NCI-H1694 (cell line): ENCODE measurements around the gene SLC2A4RG.

Source experiments
- DNase-seq: peaks from one replicate; lab custom pipeline; 2025; lab: John Stamatoyannopoulos, UW

SLC2A4RG gene, protein sequence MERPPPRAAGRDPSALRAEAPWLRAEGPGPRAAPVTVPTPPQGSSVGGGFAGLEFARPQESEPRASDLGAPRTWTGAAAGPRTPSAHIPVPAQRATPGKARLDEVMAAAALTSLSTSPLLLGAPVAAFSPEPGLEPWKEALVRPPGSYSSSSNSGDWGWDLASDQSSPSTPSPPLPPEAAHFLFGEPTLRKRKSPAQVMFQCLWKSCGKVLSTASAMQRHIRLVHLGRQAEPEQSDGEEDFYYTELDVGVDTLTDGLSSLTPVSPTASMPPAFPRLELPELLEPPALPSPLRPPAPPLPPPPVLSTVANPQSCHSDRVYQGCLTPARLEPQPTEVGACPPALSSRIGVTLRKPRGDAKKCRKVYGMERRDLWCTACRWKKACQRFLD

DNA sequence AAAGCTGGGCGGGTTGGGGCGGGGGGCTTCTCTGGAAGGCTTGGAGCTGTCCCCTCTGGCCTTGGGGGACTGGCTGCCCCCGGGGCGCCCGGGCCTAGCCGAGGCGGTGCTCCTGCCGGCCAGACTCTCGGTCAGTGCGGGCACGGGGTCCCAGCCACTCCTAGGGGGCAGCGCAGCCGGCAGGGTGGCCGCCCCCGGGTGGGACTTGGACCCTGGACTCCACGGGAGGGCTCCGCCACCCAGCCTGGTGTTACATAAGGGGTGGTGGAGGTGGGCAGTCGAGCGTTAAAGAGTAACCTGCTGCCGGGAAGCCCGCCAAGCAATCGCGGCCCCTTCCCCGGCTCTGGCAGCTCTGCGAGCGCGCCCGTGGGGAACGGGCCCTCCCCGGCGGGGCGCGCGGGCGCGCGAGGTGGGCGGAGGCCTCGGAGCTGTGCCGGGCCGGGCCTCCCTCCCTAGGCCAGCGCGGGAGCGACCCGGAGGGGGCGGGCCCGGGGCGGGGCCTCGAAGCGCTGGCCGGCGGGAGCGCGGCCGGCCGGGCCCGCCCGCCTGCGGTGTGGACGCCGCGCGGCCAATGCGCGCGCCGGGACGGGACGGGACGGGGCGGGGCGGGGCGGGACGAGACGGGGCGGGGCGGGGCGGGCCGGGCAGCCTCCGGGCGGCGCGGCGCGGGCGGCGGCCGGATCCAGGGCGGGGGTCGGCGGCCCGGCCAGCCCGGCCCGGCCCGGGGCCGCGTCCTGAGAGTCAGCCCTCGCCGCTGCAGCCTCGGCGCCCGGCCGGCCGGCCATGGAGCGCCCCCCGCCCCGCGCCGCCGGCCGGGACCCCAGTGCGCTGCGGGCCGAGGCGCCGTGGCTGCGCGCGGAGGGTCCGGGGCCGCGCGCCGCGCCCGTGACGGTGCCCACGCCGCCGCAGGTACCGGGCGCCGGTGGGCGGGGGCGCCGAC, at the start of gene SLC2A4RG:
TSS of gene SLC2A4RG (plus strand) at position 647 of the 940 bp plus-strand sequence. CDS start at position 784, 137 bp downstream.
- peak; percentile 16 for DNase-seq

DNA sequence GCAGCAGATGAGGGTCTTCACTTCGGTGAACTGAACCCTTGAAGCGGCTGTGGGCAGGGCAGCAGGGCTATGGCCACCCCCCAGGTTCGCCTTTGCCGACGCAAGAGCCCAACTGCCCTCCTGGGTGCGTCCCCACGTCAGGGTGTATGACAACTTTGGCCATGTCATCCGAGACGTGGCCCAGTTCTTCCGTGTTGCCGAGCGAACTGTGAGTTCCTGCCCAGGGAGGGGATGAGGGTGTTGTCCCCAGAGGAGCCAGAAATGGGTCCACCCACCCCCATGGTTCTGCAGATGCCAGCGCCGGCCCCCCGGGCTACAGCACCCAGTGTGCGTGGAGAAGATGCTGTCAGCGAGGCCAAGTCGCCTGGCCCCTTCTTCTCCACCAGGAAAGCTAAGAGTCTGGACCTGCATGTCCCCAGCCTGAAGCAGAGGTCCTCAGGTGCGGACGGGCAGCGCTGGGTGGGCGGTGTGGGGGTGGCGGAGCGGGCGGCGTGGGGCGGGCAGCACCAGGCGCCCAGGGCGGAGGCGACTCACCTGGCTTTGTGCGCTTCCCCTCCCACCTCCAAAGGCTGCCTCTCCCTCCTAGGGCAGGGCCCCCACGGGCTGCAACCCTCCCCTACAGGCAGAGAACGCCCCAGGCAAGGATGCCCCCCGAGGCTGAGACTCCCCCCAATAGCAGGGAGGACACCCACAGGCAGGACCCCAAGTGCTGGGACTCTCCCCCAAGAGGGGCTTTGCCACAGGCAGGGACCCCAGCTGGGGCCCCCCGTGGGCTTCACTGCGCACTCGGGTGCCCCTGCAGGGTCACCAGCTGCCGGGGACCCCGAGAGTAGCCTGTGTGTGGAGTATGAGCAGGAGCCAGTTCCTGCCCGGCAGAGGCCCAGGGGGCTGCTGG, 49.3 kb upstream of the SLC2A4RG start:
- no peak for DNase-seq

DNA sequence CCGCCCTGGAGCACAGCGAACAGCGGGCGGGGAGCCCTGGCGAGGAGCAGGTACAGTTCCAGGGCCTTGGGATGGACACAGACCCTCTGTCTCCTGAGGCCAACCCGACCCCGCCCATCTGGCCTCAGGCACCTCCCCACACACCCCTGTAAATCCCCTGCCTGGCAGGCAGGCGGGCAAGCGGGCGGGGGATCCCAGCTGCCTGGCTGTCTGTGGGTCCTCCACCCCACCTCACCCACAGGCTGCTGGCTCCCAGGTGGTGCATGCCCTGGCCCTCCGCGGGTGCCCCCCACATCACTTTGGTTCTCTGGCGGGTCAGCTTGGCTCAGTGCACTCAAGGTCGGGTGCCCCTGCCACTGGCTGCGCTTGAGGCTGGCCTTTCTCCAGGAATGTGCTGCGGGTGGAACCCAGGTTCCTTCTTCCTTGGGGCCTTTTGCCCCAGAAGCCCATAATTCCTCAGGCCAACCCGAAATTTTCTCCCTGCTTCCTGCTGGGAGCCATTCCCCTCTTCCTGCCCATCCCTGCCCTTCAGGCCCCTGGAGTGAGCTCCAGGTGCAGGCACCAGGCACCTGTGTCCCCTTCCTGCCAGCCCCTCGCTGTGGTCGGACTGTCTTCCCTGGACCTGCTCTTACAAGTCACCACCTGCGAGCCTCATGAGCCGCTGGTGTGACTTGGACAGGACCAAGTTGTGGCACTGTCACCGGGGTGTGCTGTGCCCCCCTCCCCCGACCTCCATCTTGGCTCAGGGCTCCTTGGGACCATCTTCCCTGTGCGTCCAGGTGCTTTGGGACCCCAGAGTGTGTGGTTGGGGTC, 48.5 kb upstream of the SLC2A4RG start:
- DNase-seq = no peak

DNA sequence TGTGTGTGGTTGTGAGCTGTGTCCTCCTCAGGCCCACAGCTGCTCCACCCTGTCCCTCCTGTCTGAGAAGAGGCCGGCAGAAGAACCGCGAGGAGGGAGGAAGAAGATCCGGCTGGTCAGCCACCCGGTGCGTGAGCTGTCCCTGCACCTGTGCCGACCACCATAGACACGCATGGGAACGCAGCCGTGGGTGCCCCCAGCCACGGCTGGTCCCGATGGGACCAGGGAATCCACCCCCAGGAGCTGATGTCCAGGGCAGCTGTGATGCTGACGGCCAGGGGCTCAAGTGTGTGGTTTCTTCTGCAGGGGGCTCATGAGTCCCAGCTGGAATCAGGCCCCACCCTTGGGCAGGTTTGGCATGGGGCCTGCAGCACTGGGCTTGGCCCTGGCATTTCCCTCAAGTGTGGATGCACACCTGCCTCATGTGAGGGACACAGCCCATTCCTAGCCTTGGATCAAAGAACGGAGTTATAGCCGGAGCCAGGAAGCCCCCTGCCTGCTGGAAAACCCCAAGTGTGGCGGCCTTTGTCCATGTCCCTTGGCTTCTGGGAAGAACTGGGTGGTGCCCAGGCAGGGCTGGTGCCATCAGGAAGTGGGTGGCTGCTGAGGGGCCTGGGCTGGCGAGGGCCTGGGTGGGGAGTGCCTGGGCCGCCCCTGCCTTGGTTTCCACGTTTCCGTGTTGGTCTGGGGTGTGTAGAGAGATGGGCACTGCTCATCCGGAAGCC, 47.7 kb upstream of the SLC2A4RG start:
- DNase-seq = no peak

DNA sequence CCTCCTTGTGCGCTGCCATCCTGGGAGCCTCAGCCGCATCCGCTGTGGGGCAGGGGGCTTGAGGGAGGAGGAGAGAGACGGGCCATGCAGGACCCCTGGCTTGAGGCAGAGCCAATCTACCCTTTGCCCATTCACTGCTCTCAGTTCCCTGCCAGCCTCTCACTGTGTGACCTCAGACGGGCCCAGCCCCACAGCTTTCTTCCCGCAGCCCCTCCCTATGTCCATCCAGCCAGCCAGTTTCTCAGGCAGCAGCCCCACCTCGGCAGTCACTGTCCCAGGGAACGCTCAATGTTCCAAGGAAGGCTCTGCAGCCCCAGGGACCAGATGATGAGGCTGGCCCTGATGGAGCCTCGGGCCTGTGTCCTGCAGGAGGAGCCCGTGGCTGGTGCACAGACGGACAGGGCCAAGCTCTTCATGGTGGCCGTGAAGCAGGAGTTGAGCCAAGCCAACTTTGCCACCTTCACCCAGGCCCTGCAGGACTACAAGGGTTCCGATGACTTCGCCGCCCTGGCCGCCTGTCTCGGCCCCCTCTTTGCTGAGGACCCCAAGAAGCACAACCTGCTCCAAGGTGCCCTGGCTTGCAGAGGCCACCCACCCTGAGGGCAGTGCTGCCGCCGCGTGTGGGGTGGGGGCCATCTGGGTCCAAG, 47.0 kb upstream of the SLC2A4RG start:
- DNase-seq = no peak

DNA sequence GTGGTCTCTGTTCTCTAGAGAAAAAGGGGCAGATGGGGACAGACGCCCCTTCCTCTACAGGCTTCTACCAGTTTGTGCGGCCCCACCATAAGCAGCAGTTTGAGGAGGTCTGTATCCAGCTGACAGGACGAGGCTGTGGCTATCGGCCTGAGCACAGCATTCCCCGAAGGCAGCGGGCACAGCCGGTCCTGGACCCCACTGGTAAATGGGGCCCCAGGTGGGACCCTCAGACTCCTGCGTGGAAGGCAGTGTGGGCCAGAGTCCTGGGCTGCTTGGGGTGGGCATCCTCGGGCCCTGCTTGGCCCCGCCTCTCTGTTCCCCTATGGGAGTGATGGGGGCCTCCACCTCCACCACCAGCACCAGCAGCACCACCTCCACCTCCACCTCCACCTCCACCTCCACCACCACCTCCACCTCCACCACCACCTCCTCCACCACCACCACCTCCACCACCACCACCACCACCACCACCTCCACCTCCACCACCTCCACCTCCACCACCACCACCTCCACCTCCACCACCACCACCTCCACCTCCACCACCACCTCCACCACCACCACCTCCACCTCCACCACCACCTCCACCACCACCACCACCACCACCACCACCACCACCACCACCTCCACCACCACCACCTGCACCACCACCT, 46.4 kb upstream of the SLC2A4RG start:
- DNase-seq = no peak

DNA sequence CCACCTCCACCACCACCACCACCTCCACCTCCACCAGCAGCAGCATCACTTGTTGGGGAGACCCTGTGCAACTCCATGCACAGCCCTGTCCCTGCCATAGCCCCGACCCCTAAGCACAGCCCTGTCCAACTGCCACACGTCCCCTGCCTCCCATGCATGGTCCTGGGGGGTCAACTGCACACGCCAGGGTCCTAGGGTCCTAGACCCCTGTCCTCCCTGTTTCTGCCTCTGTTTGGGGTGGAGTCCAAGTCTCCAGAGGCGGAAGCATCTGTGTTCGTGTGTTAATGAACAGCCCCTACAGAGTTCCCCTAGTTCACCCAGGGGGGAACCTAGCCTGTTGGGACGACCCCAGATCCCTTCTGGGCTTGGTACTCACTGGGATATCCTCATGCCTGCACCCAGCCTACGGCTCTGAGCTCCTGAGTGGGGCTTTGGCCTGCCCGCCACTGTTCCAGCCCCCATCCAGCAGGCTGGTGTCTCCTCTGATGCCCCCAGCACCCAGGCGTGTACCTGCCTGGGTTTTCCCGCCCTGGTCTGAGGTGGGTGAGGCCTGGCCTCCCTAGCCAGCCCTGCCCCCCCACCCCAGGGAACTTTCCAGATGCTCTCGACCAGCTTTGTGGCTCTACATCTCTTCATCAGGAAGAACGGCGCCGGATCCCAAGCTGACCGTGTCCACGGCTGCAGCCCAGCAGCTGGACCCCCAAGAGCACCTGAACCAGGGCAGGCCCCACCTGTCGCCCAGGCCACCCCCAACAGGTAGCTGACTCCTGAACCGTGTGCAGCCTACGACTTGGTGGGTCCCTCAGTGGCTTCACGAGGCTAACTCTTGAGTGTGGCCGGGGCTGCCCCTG, 45.6 kb upstream of the SLC2A4RG start:
- no peak for DNase-seq

DNA sequence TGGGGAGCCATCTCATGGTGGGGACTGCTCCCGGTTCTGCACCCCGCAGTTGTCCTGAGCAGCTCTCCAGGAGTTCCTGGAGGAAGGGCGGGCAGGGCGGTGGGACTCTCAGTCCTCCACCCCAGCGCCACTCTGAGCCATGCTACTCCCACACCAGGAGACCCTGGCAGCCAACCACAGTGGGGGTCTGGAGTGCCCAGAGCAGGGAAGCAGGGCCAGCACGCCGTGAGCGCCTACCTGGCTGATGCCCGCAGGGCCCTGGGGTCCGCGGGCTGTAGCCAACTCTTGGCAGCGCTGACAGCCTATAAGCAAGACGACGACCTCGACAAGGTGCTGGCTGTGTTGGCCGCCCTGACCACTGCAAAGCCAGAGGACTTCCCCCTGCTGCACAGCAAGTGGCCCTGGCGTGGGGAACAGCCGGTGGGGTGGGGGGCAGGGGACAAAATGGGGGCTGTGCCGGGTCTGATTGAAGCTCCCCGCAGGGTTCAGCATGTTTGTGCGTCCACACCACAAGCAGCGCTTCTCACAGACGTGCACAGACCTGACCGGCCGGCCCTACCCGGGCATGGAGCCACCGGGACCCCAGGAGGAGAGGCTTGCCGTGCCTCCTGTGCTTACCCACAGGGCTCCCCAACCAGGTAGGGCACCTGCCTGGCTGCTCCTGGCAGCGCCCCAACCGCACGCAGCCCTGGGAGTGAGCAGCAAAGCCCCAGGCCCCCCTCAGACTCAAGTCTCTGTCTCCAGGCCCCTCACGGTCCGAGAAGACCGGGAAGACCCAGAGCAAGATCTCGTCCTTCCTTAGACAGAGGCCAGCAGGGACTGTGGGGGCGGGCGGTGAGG, 44.8 kb upstream of the SLC2A4RG start:
- no peak for DNase-seq

DNA sequence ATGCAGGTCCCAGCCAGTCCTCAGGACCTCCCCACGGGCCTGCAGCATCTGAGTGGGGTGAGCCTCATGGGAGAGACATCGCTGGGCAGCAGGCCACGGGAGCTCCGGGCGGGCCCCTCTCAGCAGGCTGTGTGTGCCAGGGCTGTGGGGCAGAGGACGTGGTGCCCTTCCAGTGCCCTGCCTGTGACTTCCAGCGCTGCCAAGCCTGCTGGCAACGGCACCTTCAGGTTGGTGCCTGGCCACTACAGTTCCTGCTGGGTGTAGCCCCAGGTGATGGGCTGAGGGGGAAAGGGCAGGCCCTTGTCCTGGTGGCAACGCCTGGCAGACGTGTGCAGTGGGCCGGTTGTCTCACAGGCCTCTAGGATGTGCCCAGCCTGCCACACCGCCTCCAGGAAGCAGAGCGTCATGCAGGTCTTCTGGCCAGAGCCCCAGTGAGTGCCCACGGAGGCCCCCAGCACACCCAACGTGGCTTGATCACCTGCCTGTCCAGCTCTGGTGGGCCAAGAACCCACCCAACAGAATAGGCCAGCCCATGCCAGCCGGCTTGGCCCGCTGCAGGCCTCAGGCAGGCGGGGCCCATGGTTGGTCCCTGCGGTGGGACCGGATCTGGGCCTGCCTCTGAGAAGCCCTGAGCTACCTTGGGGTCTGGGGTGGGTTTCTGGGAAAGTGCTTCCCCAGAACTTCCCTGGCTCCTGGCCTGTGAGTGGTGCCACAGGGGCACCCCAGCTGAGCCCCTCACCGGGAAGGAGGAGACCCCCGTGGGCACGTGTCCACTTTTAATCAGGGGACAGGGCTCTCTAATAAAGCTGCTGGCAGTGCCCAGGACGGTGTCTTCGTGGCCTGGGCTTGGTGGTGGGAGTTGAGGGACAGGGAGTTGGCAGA, 43.9 kb upstream of the SLC2A4RG start:
- DNase-seq = no peak

DNA sequence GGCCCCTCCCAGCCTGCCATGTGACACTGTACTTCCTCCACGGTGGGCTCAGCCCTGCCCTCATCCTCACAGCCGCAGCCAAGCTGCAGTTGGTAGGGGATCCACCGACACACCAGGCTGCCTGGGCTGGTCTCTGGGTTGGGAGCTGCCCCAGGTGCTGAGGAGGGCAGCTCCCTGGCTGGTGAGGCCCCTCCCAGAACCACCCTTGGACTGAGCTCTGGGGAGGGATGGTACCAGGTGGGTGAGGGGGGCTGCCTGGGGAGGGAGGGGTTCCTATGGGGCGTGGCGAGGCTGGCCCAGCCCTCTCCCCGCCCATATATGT, 43.3 kb upstream of the SLC2A4RG start:
- DNase-seq = no peak

DNA sequence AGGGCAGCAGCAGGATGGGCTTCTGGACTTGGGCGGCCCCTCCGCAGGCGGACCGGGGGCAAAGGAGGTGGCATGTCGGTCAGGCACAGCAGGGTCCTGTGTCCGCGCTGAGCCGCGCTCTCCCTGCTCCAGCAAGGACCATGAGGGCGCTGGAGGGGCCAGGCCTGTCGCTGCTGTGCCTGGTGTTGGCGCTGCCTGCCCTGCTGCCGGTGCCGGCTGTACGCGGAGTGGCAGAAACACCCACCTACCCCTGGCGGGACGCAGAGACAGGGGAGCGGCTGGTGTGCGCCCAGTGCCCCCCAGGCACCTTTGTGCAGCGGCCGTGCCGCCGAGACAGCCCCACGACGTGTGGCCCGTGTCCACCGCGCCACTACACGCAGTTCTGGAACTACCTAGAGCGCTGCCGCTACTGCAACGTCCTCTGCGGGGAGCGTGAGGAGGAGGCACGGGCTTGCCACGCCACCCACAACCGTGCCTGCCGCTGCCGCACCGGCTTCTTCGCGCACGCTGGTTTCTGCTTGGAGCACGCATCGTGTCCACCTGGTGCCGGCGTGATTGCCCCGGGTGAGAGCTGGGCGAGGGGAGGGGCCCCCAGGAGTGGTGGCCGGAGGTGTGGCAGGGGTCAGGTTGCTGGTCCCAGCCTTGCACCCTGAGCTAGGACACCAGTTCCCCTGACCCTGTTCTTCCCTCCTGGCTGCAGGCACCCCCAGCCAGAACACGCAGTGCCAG, 42.8 kb upstream of the SLC2A4RG start, which contains the start of gene TNFRSF6B:
TSS of gene TNFRSF6B (plus strand) at position 25 of the 729 bp plus-strand sequence. CDS start at position 141, 116 bp downstream.
- DNase-seq = no peak

DNA sequence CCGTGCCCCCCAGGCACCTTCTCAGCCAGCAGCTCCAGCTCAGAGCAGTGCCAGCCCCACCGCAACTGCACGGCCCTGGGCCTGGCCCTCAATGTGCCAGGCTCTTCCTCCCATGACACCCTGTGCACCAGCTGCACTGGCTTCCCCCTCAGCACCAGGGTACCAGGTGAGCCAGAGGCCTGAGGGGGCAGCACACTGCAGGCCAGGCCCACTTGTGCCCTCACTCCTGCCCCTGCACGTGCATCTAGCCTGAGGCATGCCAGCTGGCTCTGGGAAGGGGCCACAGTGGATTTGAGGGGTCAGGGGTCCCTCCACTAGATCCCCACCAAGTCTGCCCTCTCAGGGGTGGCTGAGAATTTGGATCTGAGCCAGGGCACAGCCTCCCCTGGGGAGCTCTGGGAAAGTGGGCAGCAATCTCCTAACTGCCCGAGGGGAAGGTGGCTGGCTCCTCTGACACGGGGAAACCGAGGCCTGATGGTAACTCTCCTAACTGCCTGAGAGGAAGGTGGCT, 42.2 kb upstream of the SLC2A4RG start:
- no peak for DNase-seq

DNA sequence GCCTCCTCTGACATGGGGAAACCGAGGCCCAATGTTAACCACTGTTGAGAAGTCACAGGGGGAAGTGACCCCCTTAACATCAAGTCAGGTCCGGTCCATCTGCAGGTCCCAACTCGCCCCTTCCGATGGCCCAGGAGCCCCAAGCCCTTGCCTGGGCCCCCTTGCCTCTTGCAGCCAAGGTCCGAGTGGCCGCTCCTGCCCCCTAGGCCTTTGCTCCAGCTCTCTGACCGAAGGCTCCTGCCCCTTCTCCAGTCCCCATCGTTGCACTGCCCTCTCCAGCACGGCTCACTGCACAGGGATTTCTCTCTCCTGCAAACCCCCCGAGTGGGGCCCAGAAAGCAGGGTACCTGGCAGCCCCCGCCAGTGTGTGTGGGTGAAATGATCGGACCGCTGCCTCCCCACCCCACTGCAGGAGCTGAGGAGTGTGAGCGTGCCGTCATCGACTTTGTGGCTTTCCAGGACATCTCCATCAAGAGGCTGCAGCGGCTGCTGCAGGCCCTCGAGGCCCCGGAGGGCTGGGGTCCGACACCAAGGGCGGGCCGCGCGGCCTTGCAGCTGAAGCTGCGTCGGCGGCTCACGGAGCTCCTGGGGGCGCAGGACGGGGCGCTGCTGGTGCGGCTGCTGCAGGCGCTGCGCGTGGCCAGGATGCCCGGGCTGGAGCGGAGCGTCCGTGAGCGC, 41.6 kb upstream of the SLC2A4RG start:
- no peak for DNase-seq

DNA sequence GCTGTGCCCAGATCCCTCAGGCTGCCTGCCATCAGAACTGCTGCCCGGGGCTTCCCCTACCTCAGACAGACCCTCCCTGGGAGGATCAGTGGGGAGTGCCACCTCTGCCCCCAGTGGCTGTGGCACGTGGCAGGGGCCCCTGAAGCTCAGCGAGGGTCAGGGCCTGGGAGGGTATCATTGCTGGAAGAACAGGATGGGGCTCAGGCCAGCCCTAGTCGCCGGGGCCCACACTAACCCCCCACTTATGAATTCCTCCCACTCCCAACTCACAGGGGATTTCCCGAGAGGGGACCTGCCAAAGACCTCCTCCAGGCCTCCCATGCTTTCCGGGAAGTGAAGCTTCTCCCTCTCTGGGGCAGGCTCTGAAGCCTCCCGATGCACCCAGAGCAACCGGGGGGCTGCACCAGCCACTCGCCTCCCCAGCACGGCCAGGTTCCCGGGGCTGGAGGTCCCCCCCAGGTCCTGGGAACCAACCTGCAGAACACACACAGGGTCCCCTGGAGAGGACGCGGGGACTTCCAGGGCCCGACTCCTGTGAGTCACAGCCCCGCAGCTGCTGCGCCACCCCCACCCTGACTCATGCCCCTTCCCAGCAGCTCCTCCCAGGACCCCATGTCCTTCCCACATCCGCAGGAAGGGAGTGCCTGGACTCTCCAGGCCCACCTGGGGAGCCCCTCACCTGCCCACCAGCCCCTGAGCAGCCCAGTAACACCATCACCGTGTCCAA, 40.7 kb upstream of the SLC2A4RG start:
- DNase-seq = no peak
